Nephron progenitor cell (in vitro differentiated cells): ENCODE data around the gene GCK.

Source experiments
- DNase-seq: peaks from one replicate; pipeline ENCODE4 v3.0.0; 2021
- H3K27ac Mint-ChIP-seq: 2 replicates; pipeline ENCODE4 v1.8.0; 2021; ENCODE audit warnings: mild to moderate bottlenecking, moderate library complexity, mixed read lengths
- H3K27me3 Mint-ChIP-seq: 2 replicates; pipeline ENCODE4 v1.8.0; 2021; ENCODE audit warnings: mild to moderate bottlenecking, low read depth, mixed read lengths; ENCODE audit not compliant: poor library complexity
- H3K36me3 Mint-ChIP-seq: 2 replicates; pipeline ENCODE4 v1.8.0; 2021; ENCODE audit warnings: low read depth, mixed read lengths
- H3K4me1 Mint-ChIP-seq: 2 replicates; pipeline ENCODE4 v1.8.0; 2021; ENCODE audit warnings: mixed read lengths
- H3K4me3 Mint-ChIP-seq: 2 replicates; pipeline ENCODE4 v1.8.0; 2021; ENCODE audit warnings: mild to moderate bottlenecking, moderate library complexity, mixed read lengths
- H3K9me3 Mint-ChIP-seq: 2 replicates; pipeline ENCODE4 v1.8.0; 2021; ENCODE audit warnings: mild to moderate bottlenecking, moderate library complexity, mixed read lengths
- CTCF ChIP-seq: fragments of 200-600 bp; sonication (generic); IDR thresholded peaks from 2 replicates; pipeline ENCODE4 v1.5.0; 2021; ENCODE audit warnings: antibody characterized with exemption

The GCK gene

GRCh38 chr7:44224974-44225565 lies 35.8 kb upstream of the GCK start:
- Mint-ChIP-seq H3K36me3 (no peaks in the 10 kb centered on the region), H3K27ac (no peak overlapping the region), H3K9me3 (no peaks in the 10 kb centered on the region), H3K27me3 (peaks cover 9% of the 10 kb centered on the region), H3K4me3 (no peak overlapping the region), H3K4me1 (peaks cover 28% of the 10 kb centered on the region)
- DNase-seq = no peak
- TF ChIP-seq CTCF = no peak

GRCh38 chr7:44224080-44224973 lies 35.1 kb upstream of the GCK start:
- Mint-ChIP-seq H3K27ac (no peak overlapping the region), H3K9me3 (no peaks in the 10 kb centered on the region), H3K36me3 (no peaks in the 10 kb centered on the region), H3K4me3 (no peak overlapping the region), H3K4me1 (peaks cover 28% of the 10 kb centered on the region), H3K27me3 (peaks cover 9% of the 10 kb centered on the region)
- no peak for DNase-seq
- no peak for TF ChIP-seq CTCF

- Mint-ChIP-seq H3K27me3 (peaks cover 9% of the 10 kb centered on the region), H3K36me3 (no peaks in the 10 kb centered on the region), H3K4me3 (no peak overlapping the region), H3K9me3 (no peaks in the 10 kb centered on the region), H3K4me1 (peaks cover 36% of the 10 kb centered on the region), H3K27ac (no peak overlapping the region)
- no peak for DNase-seq
- no peak for TF ChIP-seq CTCF
Observed at GRCh38 chr7:44223362-44224079, 34.3 kb upstream of the GCK start.

- H3K9me3 Mint-ChIP-seq = no peaks in the 10 kb centered on the region
- no peak for DNase-seq
- no peaks in the 10 kb centered on the region for H3K36me3 Mint-ChIP-seq
- H3K4me1 Mint-ChIP-seq = peaks cover 43% of the 10 kb centered on the region
- TF ChIP-seq CTCF = no peak
- H3K27ac Mint-ChIP-seq = no peak overlapping the region
- no peak overlapping the region for H3K4me3 Mint-ChIP-seq
- peaks cover 9% of the 10 kb centered on the region for H3K27me3 Mint-ChIP-seq
Observed at GRCh38 chr7:44222776-44223261, 33.6 kb upstream of the GCK start.

- no peak overlapping the region for H3K27ac Mint-ChIP-seq
- no peaks in the 10 kb centered on the region for H3K36me3 Mint-ChIP-seq
- TF ChIP-seq CTCF = no peak
- H3K4me1 Mint-ChIP-seq = peaks cover 51% of the 10 kb centered on the region
- no peaks in the 10 kb centered on the region for H3K9me3 Mint-ChIP-seq
- H3K27me3 Mint-ChIP-seq = peaks cover 9% of the 10 kb centered on the region
- DNase-seq = no peak
- no peak overlapping the region for H3K4me3 Mint-ChIP-seq
Observed at GRCh38 chr7:44222074-44222473, 32.8 kb upstream of the GCK start.
